Pancreas (tissue), 10 donors: ENCODE measurements around the gene PLPP2. TPM values are rescaled to one million over a fixed set of nuclear protein-coding genes. Genes with fewer than 3 reads are reported as not detected.
"Not testable (repeated sequence)": the region's sequence is repeated elsewhere in the genome, so short reads cannot be mapped to it uniquely, and the experiment has no call there.

Source experiments
- ATAC-seq, 4 donors: fragments of 200-7000 bp; cut with Tn5 transposase; one replicate each; pipeline versions ENCODE4 v1.8.0 to v1.9.1; 2020; ENCODE audit warnings: mild to moderate bottlenecking in 4 of 4, moderate library complexity in 4 of 4
- DNase-seq, 6 donors: peaks; one replicate each; pipeline ENCODE4 v3.0.0-alpha.2; 2020
- FAIRE-seq: peaks from 2 replicates; lab custom pipeline; 2012; peaks lifted over from hg19 to GRCh38; lab: Jason Lieb, UNC
- H3K27ac ChIP-seq, 4 donors: fragments of 200-600 bp; sonication (generic); 1 replicate in 3 of 4; 2 replicates in 1 of 4; pipeline versions ENCODE4 v1.5.0 to v1.8.0; 2020
- H3K27me3 ChIP-seq, 4 donors: fragments of 200-600 bp; one replicate each; pipeline ENCODE4 v1.8.0; 2021
- H3K36me3 ChIP-seq, 3 donors: fragments of 200-600 bp; sonication (generic) in 1 of 3; one replicate each; pipeline versions ENCODE4 v1.5.0 to v1.8.0; 2020 to 2021
- H3K4me1 ChIP-seq, 3 donors: fragments of 200-600 bp; one replicate each; pipeline ENCODE4 v1.8.0; 2021
- H3K4me3 ChIP-seq, 4 donors: fragments of 200-600 bp; sonication (generic) in 2 of 4; one replicate each; pipeline versions ENCODE4 v1.5.0 to v1.8.0; 2020 to 2021
- H3K9me3 ChIP-seq, 4 donors: fragments of 200-600 bp; one replicate each; pipeline ENCODE4 v1.8.0; 2021
- WGBS, 2 donors: extraction: QIAGEN DNeasy Blood & Tissue Kit; methylation state at CpG; one replicate each; pipeline ENCODE4 v1.1.7; 2013; 5-methylcytosine and 5-hydroxymethylcytosine counted together
- intact Hi-C, 3 donors: fragments of 100-400 bp; cut with DNase I; formaldehyde crosslinking; loops; one replicate each; pipeline versions ENCODE4 v1.11.1 to v1.14.2; 2022
- polyA plus RNA-seq, 2 donors: library from polyadenylated mRNA; stranded (reverse); fragments of 200-250 nt; gene quantifications; one replicate each; pipeline ENCODE4 v1.2.3, GENCODE V29; 2013
- total RNA-seq, 6 donors: library from RNA; stranded (reverse); fragmentation: NEBNext Ultra II Directional in 4 of 6; extraction: Animal tissue kit (Norgen Biotek cat#: 25700) in 4 of 6; gene quantifications; one replicate each; pipeline versions ENCODE4 v1.2.1 to v1.2.4, GENCODE V29; 2021 to 2023
- TF ChIP-seq, protein P1 (sequence below), 4 donors: fragments of 200-600 bp; sonication (generic) in 3 of 4; IDR thresholded peaks; one replicate each; pipeline versions ENCODE4 v1.5.0 to v1.8.0; 2021; ENCODE audit warnings: antibody characterized with exemption in 4 of 4
- donor health status: healthy with polysubstance abuse.
- donor health status: DM: no; HTN: no; CAD: no; lungs with moderate emphysema.
- donor health status: DM: no; HTN: no; CAD: no.
- donor health status: control.
- donor health status: control.
- donor health status: Bipolar disorder and iron deficiency.
- donor health status: DM: yes; HTN: yes; CAD: no.
- donor health status: DM: no; HTN: no; CAD: no.
- donor health status: DM: no; HTN: no; CAD: no.
- donor health status: DM: yes; HTN: yes; CAD: no.

Gene PLPP2
- total and polyA plus RNA-seq, 8 donors = 15.7 to 93.8 (median 28.7) TPM

DNA sequence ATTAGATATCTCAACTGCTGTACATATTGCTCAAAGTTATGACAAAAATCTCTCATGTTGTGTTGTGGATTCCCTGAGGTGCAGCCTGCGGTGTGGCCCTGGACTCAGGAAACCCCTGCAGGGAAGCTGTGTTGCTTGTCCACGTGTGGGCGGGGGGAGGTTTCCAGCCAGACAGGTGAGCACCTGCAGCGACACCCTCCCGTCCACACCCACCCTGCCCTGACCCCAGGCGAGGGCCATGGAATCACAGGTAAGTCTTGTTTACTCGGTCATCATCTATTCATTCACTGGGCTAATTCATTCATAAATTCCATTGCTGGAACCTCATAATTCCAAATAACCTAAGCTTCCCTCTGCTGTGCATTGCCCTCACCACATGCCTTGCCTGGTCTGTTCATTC is 14.1 kb downstream of the PLPP2 start:
- Histone ChIP-seq H3K9me3 (no peaks in the 10 kb centered on the region), H3K36me3 (no peaks in the 10 kb centered on the region), H3K27me3 (no peaks in the 10 kb centered on the region), H3K4me3 (no peak overlapping the region), H3K4me1 (no peaks in the 10 kb centered on the region), H3K27ac (no peak overlapping the region)
- TF ChIP-seq, protein P1, sequence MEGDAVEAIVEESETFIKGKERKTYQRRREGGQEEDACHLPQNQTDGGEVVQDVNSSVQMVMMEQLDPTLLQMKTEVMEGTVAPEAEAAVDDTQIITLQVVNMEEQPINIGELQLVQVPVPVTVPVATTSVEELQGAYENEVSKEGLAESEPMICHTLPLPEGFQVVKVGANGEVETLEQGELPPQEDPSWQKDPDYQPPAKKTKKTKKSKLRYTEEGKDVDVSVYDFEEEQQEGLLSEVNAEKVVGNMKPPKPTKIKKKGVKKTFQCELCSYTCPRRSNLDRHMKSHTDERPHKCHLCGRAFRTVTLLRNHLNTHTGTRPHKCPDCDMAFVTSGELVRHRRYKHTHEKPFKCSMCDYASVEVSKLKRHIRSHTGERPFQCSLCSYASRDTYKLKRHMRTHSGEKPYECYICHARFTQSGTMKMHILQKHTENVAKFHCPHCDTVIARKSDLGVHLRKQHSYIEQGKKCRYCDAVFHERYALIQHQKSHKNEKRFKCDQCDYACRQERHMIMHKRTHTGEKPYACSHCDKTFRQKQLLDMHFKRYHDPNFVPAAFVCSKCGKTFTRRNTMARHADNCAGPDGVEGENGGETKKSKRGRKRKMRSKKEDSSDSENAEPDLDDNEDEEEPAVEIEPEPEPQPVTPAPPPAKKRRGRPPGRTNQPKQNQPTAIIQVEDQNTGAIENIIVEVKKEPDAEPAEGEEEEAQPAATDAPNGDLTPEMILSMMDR (IDR thresholded peaks at IDR 0.05) = no peak
- ATAC-seq = no peak
- WGBS, 2 donors = 63 to 64% methylated on average over 7 of the region's 7 CpGs
- DNase-seq = no peak
- FAIRE-seq = no peak
- intact Hi-C loops = no loop called here

DNA sequence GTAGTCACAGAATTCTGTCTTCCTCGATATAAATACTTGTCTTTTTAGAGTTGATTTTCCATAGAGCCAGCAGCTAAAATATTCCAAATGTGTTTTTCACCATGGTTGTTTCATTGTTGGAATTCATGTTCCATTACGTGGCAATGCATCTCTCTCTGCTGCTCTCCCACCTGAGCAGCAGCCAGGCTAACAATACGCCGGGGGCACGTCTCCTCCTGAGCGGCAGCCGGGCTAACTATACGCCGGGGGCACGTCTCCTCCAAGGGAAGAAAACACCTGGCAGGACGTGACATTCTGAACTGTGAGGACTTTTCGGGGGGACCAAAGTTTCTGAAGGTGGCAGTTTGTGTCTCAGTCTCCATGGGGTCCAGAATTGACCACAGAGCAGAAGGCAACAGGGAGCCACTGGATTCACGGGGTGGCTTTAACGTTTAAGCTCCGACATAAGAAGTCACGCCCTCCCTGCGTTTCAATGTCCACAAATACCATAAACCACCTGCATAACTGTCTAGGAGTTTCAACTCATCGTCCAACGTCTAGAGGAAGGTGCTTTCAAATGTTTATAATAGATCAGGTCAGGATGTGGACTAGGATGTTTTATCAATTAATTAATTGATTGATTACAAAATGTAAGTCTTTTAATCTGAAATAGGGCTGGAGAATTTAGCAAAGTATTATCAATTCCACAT is 15.1 kb downstream of the PLPP2 start:
- WGBS, 2 donors = 60 to 75% methylated on average over 19 of the region's 19 CpGs

GRCh38 chr19:275000-275399 is 16.2 kb downstream of the PLPP2 start:
- Histone ChIP-seq H3K4me3 (no peak overlapping the region), H3K27me3 (no peaks in the 10 kb centered on the region), H3K27ac (no peak overlapping the region), H3K36me3 (no peaks in the 10 kb centered on the region), H3K9me3 (no peaks in the 10 kb centered on the region), H3K4me1 (no peaks in the 10 kb centered on the region)
- no peak for FAIRE-seq
- intact Hi-C loops = no loop called here
- DNase-seq = no peak
- 76 to 88% methylated on average over 9 of the region's 9 CpGs for WGBS, 2 donors
- no peak for ATAC-seq
- TF ChIP-seq, protein P1 (IDR thresholded peaks at IDR 0.05) = no peak

More for the DNA sequence above, 15.1 kb downstream of the PLPP2 start:
- FAIRE-seq = no peak
- Histone ChIP-seq H3K9me3 (no peaks in the 10 kb centered on the region), H3K27ac (no peak overlapping the region), H3K4me3 (no peak overlapping the region), H3K36me3 (no peaks in the 10 kb centered on the region), H3K4me1 (no peaks in the 10 kb centered on the region), H3K27me3 (no peaks in the 10 kb centered on the region)
- no peak for DNase-seq
- intact Hi-C loops = no loop called here
- TF ChIP-seq, protein P1 (IDR thresholded peaks at IDR 0.05) = no peak
- ATAC-seq = no peak

GRCh38 chr19:273393-273792 is 17.8 kb downstream of the PLPP2 start:
- TF ChIP-seq, protein P1 (IDR thresholded peaks at IDR 0.05) = no peak
- Histone ChIP-seq H3K27me3 (peaks cover 0 to 7% (median 0%) of the 10 kb centered on the region in 4 donors), H3K27ac (no peak overlapping the region), H3K36me3 (no peaks in the 10 kb centered on the region), H3K4me3 (no peak overlapping the region), H3K9me3 (no peaks in the 10 kb centered on the region), H3K4me1 (no peaks in the 10 kb centered on the region)
- 62 to 73% methylated on average over 6 of the region's 6 CpGs for WGBS, 2 donors
- DNase-seq = no peak
- ATAC-seq = no peak
- intact Hi-C loops = no loop called here
- FAIRE-seq = no peak

DNA sequence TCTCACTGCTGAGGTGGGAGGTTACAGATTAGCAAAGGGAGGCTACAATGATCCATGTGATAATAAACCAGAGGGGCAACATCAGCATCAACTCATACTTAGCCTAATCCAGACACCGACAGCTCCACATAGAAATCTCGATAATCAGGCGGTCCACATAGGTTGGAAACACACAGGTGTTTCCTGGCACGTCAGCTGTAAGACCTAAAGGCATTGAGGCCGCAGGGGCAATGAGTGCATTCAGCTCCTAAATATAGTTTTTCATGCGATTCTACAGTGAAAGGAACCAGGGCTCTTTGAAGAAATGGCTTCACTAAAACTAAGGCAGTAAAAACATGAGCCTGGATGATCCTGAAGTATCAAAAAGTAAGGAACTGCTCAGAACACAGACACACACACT is 19.3 kb downstream of the PLPP2 start:
- TF ChIP-seq, protein P1 (IDR thresholded peaks at IDR 0.05) = no peak
- Histone ChIP-seq H3K36me3 (no peaks in the 10 kb centered on the region), H3K4me1 (no peaks in the 10 kb centered on the region), H3K4me3 (no peak overlapping the region), H3K27me3 (peaks cover 0 to 7% (median 0%) of the 10 kb centered on the region in 4 donors), H3K9me3 (no peaks in the 10 kb centered on the region), H3K27ac (no peak overlapping the region)
- DNase-seq (no peak), FAIRE-seq (no peak), ATAC-seq (no peak)
- intact Hi-C loops = no loop called here
- 40 to 52% methylated on average over 6 of the region's 6 CpGs for WGBS, 2 donors

- H3K36me3 ChIP-seq, H3K9me3 ChIP-seq, H3K4me3 ChIP-seq, ATAC-seq, FAIRE-seq, DNase-seq, H3K27me3 ChIP-seq, H3K4me1 ChIP-seq, H3K27ac ChIP-seq, intact Hi-C loops: not testable (repeated sequence)
- WGBS, 2 donors = 44 to 51% methylated on average over 8 to 11 of the region's 12 CpGs
These were observed 20.4 kb downstream of the PLPP2 start for GRCh38 chr19:270766-271318.
